Right lobe of liver (tissue), 4 donors: ENCODE data around the gene RPL11.

Experiments
- POLR2A ChIP-seq: fragments of 450-650 bp; IDR thresholded peaks from one replicate; pipeline ENCODE4 v1.6.1; 2017; ENCODE audit warnings: antibody characterized with exemption, mild to moderate bottlenecking
- TF ChIP-seq, protein P1 (sequence below), 4 donors: fragments of 200-600 bp in 3 of 4; fragments of 450-650 bp in 1 of 4; IDR thresholded peaks; one replicate each; pipeline versions ENCODE4 v1.5.1 to v1.8.0; 2016 to 2022; ENCODE audit warnings: antibody characterized with exemption in 4 of 4, mild to moderate bottlenecking in 2 of 4
- donor health status: DM: no; HTN: no; CAD: no.
- donor health status: DM: no; HTN: no; CAD: no.
- donor health status: DM: no; HTN: yes; CAD: no.

DNA sequence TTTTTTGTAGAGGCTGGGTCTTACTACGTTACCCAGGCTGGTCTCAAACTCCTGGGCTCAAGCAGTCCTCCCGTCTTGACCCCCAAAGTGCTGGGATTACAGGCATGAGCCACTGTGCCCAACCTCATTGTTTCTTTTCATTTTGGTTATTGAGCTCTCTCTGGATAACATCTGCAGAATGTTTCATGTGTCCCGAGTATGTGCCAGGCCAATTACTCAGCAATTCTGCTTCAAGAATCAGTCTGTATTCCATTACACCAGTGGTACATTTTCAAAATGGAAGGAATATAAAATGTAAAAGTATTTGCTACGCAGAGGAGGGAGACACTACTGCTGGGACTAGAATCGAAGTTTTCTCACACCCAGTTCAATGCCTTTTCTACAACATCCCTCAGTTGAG lies 50.0 kb downstream of the RPL11 start:
- TF ChIP-seq POLR2A, result no peak
- TF ChIP-seq, protein P1, sequence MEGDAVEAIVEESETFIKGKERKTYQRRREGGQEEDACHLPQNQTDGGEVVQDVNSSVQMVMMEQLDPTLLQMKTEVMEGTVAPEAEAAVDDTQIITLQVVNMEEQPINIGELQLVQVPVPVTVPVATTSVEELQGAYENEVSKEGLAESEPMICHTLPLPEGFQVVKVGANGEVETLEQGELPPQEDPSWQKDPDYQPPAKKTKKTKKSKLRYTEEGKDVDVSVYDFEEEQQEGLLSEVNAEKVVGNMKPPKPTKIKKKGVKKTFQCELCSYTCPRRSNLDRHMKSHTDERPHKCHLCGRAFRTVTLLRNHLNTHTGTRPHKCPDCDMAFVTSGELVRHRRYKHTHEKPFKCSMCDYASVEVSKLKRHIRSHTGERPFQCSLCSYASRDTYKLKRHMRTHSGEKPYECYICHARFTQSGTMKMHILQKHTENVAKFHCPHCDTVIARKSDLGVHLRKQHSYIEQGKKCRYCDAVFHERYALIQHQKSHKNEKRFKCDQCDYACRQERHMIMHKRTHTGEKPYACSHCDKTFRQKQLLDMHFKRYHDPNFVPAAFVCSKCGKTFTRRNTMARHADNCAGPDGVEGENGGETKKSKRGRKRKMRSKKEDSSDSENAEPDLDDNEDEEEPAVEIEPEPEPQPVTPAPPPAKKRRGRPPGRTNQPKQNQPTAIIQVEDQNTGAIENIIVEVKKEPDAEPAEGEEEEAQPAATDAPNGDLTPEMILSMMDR (IDR thresholded peaks at IDR 0.05), result no peak
